ENCODE data around the gene SHFL. TPM values are rescaled to one million over a fixed set of nuclear protein-coding genes. Genes with fewer than 3 reads are reported as not detected.

The SHFL gene
- total RNA-seq, 1 donor from 2014 or later: 98.0 TPM

- Histone ChIP-seq H3K27ac (no peak overlapping the region), H3K36me3 (no peaks in the 10 kb centered on the region), H3K9me3 (peaks cover 20 to 37% of the 10 kb centered on the region in 2 donors), H3K27me3 (no peaks in the 10 kb centered on the region), H3K4me3 (no peak overlapping the region), H3K4me1 (no peaks in the 10 kb centered on the region)
- DNase-seq (ENCODE audit: low spot score in 2 of 2): no peak
- no peak for TF ChIP-seq CTCF (IDR thresholded peaks at IDR 0.05)
- intact Hi-C loops (cut with DNase I): no loop called here
These were observed 41.7 kb upstream of the SHFL start for GRCh38 chr19:10044390-10044789.

GRCh38 chr19:10045371-10045770 lies 40.7 kb upstream of the SHFL start:
- no peaks in the 10 kb centered on the region for H3K36me3 ChIP-seq
- TF ChIP-seq CTCF (IDR thresholded peaks at IDR 0.05): no peak
- no peaks in the 10 kb centered on the region for H3K27me3 ChIP-seq
- H3K27ac ChIP-seq: no peak overlapping the region
- intact Hi-C loops (cut with DNase I): no loop called here
- H3K4me1 ChIP-seq: no peaks in the 10 kb centered on the region
- no peak overlapping the region for H3K4me3 ChIP-seq
- no peak for DNase-seq (ENCODE audit: low spot score in 2 of 2)
- peaks cover 20 to 37% of the 10 kb centered on the region in 2 donors for H3K9me3 ChIP-seq

- no peak for TF ChIP-seq CTCF (IDR thresholded peaks at IDR 0.05)
- no peak for DNase-seq (ENCODE audit: low spot score in 2 of 2)
- H3K27me3 ChIP-seq: no peaks in the 10 kb centered on the region
- no peak overlapping the region for H3K27ac ChIP-seq
- no peaks in the 10 kb centered on the region for H3K36me3 ChIP-seq
- H3K9me3 ChIP-seq: peaks cover 0 to 14% of the 10 kb centered on the region in 2 donors
- H3K4me3 ChIP-seq: no peak overlapping the region
- intact Hi-C loops (cut with DNase I): no loop called here
- no peaks in the 10 kb centered on the region for H3K4me1 ChIP-seq
These were observed 36.5 kb upstream of the SHFL start for GRCh38 chr19:10049626-10050025.

GRCh38 chr19:10052602-10053360 lies 33.3 kb upstream of the SHFL start:
- H3K4me3 ChIP-seq: no peak overlapping the region
- DNase-seq (ENCODE audit: low spot score in 2 of 2): no peak
- no peak for TF ChIP-seq CTCF (IDR thresholded peaks at IDR 0.05)
- H3K9me3 ChIP-seq: no peaks in the 10 kb centered on the region
- no peaks in the 10 kb centered on the region for H3K27me3 ChIP-seq
- intact Hi-C loops (cut with DNase I): no loop called here
- H3K27ac ChIP-seq: no peak overlapping the region
- H3K4me1 ChIP-seq: no peaks in the 10 kb centered on the region
- H3K36me3 ChIP-seq: no peaks in the 10 kb centered on the region

- Histone ChIP-seq H3K27ac (no peak overlapping the region), H3K4me1 (no peaks in the 10 kb centered on the region), H3K36me3 (no peaks in the 10 kb centered on the region), H3K27me3 (no peaks in the 10 kb centered on the region), H3K9me3 (no peaks in the 10 kb centered on the region), H3K4me3 (no peak overlapping the region)
- intact Hi-C loops (cut with DNase I): no loop called here
- DNase-seq (ENCODE audit: low spot score in 2 of 2): no peak
- no peak for TF ChIP-seq CTCF (IDR thresholded peaks at IDR 0.05)
These were observed 24.3 kb upstream of the SHFL start for GRCh38 chr19:10061717-10062310.

Data from ascending aorta (tissue), 2 donors.